SHP77 treated with DMSO at 0.1 percent for 48 hours (cell line): Measurements from ENCODE around the gene SNX5.
"Not testable (repeated sequence)": the region's sequence is repeated elsewhere in the genome, so short reads cannot be mapped to it uniquely, and the experiment has no call there.

Source experiments
- DNase-seq: peaks from one replicate; lab custom pipeline; 2025; lab: John Stamatoyannopoulos, UW

Gene SNX5

DNA sequence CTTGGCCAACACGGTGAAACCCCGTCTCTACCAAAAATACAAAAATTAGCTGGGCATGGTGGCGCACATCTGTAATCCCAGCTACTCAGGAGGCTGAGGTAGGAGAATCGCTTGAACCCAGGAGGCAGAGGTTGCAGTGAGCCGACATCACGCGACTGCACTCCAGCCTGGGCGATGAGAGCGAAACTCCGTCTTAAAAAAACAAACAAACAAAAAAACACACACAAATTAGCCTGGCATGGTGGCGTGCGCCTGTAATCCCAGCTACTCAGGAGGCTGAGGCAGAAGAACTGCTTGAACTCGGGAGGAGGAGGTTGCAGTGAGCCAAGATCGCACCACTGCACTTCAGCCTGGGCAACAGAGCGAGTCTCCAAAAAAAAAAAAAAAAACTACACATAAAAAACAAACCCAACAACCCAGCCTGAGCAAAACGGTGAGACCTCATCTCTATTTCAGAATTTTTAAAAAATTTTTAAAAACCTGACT is 8.2 kb downstream of the SNX5 start:
- not testable (repeated sequence) for DNase-seq

DNA sequence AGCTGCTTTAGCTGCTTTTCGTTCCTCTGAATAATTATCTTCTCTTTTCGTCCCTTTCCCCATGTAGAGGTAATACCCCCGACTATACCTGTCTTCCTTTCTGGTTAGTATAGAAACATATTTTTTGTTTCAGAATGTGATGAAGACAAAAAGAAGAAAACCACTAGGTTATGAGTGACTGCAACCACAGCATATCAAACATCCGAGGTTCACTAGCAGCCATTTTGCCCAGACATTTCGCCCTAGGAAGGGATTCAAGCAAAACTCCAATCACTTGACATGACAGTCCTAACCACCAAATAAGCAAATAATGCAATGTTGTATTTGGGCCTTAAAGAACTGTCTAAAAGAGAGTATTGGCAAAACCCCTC is 9.4 kb downstream of the SNX5 start:
- no peak for DNase-seq

DNA sequence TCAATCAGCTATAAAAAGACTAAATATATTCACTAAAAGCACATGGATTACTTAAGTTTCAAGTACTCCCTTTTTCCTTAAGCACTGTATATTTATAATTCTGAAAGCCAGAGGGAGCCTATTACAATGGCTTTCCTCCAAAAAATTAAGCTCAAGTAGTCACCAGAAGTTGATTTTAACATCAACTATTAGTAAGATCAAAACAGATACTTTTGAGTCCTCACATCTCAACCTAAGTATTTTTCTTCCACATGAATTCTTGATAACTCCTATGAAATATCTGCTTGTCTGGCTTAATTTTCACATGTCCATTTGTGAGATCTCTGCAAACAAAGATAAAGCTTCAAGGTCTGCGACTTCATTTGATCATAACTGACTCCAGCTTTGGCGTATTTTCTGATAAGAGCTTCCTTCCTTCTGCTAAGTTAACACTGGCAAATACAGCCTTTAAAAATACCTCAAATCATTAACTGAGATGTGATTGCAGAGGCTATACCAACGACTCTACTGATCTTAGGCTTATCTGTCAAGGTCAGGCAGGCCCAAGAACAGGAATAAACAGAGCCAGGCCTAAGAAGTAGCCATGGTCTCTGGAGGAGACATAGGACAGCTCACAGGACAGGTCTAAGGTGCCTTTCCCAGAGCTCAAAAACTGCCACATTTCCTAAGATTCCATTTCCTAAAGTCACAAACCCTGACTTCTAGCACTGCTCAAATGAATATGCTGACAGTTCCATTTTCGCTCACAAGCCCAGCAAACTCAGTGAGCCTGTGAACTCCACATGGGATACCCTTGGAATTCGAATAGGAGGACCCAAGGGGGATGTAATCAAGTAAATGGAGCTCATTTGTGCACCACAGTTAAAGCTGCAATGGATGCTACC is 10.0 kb downstream of the SNX5 start:
- DNase-seq: no peak

DNA sequence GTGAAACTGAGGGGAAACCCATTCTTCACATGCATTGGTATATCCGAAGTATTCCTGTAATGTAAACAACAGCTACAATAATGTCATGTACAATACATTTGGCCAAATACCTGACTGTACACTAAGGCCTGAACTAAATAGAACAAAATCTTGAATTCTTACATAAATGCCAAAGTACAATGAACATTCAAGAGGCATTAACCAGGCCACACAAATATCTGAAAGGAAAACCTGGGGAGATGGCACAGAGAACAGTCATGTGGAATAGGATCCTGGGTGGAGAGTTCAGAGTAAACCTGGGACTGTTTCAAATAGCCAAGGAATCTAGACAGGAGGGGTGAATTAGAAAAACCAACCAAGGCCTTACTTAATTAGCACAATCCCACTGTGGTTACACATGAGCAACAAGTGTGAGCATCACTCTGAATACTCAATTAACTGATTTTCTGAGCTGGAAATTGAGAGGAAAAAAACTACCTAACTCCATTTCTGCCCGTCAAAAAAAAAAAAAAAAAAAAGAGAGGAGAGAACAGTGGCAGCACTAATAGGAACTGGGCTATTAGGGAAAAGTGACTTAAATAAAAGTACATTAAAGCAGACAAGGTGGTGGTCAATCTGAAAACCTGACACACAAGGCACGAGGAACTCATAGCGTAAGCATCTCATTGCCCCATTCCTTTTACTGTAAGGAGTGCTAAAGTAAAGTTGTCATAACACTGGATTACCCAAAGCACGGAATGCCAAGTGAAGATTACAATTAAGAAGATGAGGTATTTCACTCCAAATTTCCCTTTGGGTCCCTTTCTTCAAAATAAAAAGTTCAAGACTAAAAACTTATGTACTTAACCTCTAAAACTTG is 10.9 kb downstream of the SNX5 start:
- DNase-seq: no peak

DNA sequence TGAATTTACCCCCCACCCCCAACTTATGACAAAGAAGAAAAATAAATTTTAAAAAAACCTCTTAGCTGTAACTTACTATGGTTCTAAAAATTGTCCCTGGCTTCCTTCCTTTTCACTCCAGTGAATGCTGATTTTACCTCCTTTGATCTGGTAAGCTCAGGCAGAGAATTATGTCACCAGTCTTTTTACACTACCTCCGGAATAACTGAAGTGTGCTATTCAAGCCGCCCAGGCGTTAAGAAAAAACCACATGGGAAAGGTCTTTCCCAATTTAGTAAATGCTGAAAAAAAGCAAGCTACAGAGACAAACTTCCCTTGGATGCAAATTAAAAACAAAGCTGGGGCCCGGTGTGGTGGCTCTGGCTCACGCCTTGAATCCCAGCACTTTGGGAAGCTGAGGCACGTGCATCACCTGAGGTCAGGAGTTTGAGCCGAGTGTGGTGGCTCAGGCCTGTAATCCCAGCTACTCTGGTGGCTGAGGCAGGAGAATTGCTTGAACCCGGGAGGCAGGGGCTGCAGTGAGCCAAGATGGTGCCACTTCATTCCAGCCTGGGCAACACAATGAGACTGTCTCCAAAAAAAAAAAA is 12.4 kb downstream of the SNX5 start:
- no peak for DNase-seq

DNA sequence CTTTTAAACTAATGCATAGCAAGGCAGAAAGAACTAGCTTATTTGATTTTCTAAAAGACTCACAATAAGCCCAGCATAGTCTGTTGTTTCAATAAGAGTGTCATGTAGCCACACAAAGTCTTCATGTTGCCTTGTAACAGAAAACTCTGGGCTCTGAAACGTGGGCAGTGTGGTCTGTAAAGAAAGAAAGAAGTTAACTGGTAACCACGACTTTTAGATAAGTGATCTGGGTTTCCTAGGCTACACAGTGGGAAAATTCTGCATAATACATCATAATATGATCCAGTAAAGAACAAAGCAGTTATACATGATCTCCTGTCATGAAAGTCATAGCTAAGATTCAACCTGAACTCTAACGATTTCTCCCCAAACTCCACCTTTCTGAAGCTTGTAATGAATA is 13.3 kb downstream of the SNX5 start:
- DNase-seq: no peak

DNA sequence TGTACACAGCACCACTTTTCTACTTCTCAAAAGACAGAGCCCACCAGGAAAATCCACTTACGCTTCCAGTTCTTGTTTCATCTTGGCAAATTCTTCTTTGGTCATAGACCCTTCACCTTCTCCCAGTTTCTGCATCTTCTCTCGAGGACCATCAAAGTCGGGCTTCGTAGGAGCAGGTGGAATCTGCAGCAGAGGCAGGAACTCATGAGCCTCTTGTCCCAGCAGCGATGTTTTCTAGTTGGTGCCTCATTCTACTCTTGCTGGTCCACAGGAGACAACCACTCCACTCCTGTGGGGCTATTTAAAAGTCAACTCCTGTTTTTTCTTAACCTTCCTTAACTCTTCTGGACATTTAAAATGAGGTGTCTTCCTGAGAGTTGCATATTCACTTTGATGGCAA is 14.7 kb downstream of the SNX5 start:
- no peak for DNase-seq

DNA sequence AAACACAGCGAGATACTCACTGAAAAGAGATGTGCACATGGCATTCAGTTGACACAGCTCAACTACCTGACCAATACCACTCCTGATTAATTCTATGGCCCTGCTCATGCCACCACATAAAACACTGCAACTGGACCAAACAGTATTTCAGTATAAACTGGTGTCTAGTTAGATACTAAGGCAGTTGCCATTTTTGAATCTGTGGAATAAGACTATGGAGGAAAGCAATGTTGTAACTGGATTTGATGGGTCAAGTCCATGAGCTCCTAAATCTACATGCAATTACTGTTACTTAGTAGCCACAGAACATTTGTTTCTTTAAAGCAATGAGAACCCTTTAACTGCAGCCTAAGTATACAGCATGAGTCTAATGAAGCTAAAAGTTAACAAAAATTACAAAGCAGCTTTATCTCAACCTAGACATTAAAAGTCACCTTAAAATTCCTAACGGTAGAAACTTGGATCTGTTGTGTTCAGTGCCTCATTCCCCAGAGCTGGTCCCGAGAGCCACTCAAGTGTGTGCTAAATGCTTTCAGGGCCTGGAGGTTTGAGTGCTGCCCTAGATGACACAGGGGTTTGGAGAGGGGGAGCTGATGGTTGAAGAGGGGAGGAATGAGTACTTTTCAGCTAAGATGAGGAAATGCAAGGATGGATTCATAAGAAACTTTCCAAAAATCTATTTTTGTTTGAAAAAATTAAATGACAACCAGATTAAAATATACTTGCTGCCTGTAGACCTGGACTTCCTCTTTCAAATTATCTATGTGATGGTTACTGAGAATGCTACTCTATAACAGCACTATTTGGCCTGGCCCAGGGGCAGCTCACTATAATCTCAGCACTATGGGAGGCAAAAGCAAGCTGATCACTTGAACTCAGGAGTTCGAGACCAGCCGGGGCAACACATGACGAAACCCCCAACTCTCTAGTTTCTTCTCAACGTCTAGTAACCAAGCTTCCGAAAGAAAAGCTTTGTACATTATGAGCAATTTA is 15.6 kb downstream of the SNX5 start:
- DNase-seq: no peak

DNA sequence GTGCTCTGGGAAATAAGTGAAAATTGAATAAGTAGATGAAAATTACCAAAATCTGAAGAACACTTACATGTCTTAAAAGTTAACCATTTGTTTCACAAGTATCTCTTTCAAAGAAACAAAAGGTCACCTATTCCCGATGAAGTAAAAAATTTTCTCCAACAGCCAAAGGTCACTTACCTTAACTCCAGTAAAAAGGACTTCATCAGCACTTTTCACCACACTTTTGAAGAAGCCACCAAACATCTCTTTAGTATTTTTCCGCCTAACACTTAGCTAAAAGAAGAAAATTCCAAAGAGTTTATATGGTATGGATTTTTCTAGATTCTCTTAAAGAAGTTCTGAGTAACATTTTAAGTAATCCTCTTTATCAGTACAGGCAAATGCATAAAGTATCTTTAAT is 17.3 kb downstream of the SNX5 start:
- DNase-seq: no peak

DNA sequence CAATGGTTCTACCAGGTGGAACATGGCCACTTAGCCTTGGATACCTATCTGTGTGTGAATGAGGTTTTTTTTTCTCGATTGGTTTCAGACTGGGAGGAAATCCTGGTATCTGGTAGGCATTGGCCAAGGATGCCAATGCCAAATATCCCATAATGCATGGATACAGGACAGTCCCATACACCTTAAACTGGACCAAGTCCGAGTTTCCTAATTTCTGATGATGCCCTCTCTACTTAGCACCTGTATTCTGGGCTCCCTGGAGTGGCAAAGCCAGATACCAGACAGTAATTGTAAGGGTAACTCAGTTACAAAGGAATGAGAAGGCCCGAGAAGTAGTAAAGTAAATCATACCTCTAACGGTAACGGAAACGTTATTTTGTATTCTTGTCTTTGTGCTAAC is 17.9 kb downstream of the SNX5 start:
- DNase-seq: no peak

DNA sequence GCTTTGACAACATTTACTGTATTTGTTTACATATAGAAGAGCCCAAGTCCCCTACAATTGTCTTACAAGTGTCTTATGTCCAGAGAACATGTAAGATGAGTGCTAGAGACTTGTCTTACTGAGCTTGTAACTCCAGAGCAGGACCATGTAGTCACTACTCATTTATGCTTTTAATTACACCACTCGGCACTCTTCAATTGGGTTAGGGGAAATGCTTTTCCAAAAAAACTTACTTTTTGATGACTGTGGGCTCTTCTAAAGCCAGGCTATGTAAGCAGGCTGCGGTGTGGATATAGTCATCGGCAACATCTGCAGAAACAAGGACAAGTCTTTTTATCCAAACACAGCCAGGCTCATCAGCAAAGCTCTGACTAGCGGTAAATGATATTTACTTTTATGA is 18.7 kb downstream of the SNX5 start:
- no peak for DNase-seq

DNA sequence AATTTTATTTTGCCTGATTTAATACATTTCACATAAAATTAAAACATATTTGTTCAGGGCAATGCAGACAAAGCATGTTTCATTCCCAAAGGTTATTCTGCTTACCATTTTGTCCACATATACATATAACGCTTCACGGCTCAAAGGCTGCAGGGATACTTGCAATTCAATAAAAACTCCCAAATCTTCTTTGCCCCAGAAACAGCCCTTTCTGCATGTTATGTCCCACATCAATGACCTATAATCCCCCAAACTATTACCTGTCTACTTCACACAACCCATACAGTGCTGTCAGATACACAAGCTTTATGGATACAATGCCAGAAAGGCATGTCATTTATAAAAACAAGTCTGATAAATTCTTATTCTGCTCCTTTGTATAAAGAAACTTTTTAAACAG is 20.2 kb downstream of the SNX5 start:
- no peak for DNase-seq

DNA sequence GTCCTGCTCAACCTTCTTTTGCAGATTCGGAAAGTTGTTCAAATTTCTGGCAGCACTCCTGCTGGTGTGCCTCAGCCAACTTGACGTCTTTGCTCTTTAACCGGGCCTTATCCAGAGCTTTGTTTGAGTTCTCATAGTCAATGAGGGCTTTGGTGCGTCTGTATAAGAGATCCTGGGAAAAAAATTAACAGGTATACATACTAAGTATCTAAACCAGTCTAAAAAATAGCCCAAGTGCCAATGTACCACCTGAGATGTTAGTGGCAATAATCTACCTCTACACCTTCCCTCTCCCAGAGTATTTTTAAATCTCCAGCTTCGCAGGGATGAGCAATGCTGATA is 21.1 kb downstream of the SNX5 start:
- no peak for DNase-seq

DNA sequence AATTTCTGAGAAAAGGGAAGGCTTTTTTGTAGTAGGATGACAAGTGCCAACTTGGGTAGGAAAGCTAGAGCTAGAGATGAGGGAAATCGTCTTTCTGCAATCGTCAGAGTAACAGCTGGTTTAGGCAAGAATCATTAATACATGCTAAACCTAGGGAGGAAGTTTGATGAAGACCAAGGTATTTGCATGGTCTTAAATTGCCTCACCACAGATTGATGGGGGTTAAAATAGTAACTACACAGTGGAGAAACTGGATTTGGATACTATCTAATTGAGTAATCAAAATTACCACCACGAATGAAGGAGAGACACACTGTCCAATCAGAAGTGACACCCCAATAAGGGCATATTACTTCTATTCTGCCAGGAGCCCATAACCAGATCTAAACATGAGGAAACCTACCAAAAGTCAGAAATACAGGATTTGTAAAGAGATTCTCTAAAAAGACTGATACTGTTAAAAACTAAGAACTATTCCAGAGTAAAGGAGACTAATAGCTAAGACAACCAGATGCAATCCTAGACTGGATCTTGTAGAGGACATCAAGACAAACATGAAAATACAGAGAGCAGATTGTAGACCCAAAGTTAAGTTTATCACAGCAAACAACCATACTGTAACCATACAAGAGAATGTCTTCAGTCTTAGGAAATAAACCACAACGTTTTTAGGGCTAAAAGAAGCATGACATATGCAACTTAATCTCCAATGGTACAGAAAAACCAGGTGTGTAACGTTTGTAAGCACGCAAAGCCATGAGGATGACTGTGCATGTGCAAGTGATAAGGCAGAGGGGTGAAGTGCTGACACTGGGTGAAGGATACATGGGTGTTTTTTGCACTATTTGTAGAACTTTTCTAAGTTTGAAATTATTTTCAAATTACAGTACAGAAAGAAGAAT is 21.8 kb downstream of the SNX5 start:
- no peak for DNase-seq

DNA sequence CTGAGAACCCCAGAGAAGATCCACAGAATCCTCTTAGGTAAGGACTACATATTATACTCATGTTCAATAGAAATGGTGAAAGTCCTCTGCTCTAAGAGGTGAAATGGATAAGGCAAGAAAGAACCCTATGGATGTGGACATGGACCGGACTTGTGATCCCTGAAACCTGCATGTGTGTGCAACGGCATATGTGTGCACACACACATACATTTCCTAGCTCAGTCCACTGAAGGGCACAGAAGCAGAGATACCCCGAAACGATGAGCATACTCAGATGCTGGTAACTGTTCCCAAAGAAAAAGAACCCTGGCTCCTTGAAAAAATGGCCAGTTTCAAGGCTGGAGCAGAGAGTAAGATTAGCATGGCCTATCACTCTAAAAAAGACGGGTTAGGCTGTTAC is 22.6 kb downstream of the SNX5 start:
- DNase-seq: no peak

DNA sequence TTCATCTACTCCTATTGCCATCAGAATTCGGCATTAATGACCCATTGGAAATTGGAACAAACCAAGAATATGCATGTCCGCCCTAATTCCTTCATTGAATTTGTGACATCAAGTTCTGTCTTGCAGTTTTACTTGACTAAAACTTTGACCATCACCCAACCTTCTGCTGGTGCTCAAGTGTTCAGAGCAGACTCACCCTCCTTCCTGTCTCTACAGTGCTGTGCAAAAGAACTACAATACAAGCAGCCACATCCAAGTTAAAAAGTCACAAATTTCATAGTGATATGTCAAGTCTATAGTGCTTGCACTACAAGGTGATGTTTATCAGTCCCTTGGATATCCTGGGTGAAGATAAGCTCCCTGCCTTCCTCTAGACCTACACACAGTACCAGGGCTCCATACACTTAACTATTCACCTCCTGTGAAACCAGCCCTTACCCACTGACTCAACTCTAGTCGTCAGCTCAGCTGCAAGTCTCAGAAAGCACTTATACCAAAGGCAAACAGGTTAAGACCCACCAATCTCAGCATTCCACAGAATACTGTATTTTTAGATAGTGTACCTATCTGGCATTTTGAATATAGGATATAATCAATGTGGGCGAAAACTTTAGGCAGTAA is 23.6 kb downstream of the SNX5 start:
- no peak for DNase-seq

DNA sequence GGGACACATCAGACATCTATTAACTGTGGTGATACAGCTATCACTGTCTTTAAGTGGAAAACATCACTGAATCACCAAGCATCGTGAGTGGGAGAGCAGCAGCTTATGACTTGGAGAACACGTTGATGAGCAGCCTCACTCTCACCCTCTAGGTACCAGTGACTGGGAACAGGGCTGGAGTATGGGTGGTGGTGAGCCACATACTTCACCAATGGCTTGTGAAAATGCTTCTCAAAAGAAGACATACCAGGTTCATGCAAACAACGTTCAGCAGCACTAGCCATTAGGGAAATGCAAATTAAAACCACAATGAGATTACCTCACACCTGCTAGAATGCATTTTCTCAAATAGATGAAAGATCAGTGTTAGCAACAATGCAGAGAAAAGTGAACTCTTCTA is 25.3 kb downstream of the SNX5 start:
- no peak for DNase-seq

DNA sequence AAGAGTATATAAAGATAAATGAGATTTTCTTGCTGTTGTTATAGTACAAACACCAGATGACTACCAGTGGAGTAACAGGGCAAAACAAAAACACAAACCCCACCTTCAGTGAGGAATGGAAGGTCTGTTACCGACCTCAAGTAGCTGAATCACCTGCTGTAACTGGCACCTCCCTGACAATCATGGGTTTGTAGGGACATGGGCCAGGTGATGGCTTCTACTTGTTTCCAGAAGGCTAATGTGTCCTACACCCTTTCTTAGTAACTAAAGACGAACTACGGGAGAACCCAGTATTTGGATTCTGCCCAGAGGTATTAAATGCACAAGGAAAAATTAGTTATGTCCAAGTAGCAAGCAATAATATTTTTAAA is 26.8 kb downstream of the SNX5 start:
- no peak for DNase-seq

DNA sequence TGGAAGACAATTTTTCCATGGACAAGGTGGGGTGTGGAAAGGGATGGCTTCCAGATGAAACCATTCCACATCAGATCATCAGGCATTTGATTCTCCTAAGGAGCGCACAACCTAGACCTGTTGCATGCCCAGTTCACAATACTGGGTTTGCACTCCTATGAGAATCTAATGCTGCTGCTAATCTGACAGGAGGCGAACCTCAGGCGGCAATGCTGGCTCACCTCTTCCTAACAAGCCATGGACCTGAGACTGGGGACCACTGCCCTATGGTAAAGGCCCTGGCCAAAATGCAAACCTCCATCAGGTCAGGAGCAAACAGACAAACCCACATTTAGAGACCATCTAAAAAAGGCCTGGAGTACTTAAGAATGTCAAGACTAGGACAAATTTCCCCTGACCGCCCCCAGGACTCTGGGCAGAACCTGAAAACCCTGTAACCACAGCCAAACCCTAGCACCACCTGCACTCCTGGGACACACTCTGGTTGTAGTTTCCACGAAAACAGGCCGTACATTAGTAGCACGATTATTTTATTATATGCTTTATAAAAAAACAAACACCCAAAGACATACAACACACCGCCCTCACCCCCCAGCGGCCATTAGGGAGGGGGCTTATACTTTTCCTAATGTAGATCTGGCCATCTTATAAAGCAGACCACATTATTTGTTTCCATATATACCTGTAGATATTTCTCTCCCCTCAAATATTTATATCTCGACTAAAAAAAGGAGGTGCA is 27.3 kb downstream of the SNX5 start:
- no peak for DNase-seq
